Muscle of back (tissue), 11 donors: Measurements from ENCODE around the gene KCNIP4. TPM values are rescaled to one million over a fixed set of nuclear protein-coding genes. Genes with fewer than 3 reads are reported as not detected.

ENCODE experiments used
- DNase-seq, 3 donors: peaks; one replicate each; pipeline versions ENCODE4 v3.0.0 to v3.0.0-alpha.2; 2013
- polyA plus RNA-seq, 10 donors: library from polyadenylated mRNA; unstranded; fragments of 120-200 nt; gene quantifications; one replicate each; pipeline ENCODE4 v1.2.1, GENCODE V29; 2013; ENCODE audit not compliant: insufficient read length in 10 of 10

The KCNIP4 gene
- polyA plus RNA-seq, 10 donors, result 1.5 to 3.5 (median 2.9) TPM

DNA sequence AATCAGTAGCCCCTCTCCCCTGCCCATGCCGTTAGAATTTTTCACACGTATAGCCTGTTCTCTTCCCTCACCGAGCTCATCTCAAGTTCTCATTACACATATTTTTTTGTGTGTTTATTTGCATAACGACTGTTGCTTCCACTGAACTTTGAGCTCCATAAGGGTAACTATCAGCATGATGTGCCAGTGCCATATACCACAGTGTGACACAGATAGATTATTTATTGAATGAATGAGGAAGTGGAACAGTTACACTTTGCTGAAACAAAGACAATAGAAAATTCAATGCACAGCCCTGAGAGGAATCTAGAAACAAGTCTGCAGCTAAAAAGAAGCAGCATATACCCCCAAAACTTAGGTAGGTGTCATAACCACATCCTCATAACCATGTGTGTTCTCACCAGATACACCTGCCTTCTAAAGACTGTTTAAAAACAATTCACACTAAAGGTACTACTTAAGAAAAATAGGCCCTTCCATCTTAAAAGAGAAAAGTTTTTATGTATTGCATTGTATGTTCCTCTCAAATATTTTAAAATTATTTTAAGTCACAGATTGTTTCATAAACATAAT is 858.4 kb downstream of the KCNIP4 start:
- no peak for DNase-seq

DNA sequence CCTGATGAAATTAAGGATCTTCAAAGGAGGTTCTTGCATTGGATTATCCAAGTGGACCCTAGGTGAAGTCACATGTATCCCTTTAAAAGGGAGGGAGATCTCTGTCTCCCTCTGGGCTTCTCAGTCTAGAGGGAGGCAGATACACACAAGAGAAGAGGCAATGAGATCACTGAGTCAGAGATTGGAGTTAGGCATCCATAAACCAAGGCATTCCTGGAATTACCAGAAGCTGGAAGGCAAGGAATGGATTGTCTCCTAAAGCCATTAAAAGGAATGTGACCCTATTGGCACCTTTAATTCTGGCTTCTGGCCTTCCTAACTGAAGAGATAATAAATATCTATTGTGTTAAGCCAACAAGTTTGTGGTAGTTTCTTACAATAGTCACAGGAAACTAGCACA is 865.2 kb downstream of the KCNIP4 start:
- DNase-seq, result no peak

DNA sequence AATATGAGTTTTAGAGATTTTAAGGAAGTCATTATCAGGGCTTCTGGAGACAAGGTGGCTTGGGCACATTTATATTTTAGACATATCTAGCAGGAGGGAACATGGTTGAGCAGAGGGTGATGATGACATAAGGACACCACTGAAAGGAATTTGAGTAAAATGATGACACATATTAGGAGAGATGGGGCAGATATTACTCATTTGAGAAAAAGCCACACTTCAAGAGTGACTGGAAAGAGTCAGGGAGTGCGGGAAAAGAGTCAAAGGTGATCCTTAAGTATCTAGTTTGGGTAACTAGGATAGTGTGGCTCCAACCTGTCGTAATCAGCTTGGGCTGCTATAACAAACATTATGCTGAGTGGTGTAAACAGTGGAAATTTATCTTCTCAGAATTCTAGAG is 870.6 kb downstream of the KCNIP4 start:
- DNase-seq, result no peak

DNA sequence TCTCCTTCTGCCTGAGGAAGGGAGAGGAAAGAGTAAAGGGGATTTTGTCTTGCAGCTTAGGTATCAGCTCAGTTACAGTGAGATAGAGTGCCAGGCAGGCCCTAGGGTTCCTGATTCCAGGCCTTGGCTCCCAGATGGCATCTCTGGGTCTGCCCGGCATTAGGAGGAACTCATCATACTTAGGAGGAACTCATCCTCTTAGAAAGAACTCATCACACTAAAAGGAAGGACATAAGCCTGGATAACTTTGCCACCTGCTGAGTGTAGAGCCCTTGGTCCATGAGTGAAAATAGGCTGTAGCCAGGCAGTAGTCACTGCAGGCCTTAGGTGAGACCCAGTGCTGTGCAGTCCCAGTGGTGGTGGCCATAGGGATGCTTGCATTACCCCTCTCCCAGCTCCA is 881.2 kb downstream of the KCNIP4 start:
- DNase-seq, result no peak

DNA sequence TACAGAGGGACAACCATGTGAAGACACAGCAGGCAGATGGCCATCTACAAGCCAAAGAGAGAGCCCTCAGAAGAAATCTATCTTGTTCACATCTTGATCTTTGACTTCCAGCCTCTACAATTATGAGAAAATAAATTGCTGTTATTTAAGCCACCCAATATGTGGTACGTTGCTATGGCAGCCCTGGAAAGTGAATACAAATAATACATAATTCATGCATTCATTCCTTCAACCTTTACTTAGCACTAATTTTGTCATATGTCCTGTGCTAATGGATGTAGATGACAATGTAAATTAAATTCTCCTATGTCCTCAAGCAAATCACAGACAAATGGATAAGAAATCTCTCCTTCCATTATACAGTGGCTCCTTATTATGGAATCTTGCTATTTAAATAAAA is 886.7 kb downstream of the KCNIP4 start:
- no peak for DNase-seq

DNA sequence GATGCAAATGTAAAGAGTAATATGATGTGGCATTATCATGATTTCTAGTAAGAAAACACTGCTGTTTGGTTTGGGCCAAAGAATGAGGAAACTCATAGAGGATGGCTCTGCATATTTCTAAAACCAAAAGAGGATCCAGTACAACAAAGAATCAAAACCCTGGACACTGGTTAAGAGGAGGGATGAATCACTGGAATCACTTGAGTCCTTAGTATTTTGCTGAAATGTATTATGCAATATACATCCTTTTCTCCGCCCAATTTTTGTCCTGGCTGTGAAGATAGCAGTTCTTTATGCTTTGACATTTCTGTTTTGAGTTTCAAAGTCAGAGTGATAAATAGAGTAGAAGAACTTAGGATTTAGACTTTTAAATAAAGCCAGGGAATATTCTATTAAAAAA is 902.4 kb downstream of the KCNIP4 start:
- DNase-seq, result no peak

DNA sequence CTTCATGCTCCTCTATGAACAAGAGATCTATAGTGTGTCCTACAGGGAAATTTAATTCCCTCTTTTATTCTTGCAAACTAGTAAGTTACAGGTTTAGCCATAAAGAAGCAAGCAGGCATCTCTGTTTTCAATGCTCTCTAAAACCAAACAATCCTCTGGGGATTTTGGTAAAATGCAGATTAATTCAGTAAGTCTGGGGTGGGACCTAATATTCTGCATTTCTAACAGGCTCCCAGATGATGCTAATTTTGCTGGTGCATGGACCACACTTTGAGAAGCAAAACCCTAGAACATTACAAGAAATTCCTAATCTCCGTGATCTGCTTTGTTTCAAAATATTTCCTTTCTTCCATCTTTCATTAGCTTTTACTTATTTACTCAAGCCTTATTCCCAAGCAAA is 903.5 kb downstream of the KCNIP4 start:
- DNase-seq, result no peak

DNA sequence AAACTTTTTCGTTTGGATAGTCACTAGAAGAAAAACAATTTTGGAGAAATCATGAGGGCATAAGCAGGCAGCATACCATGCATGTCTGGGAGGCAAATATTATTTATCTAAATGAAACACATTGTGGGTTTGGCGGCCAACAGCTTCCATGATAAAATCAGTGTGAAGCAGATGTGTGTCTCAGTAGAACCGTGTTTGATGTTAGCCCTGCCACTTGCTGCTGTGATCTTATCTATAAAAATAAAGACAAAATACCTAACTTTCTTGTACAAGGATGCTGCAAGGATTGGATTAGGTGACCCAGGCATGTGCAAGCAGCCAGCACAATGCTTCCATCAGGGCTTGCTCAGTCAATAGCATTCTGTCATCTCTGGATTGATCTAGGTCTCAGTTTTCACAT is 906.9 kb downstream of the KCNIP4 start:
- DNase-seq, result no peak

DNA sequence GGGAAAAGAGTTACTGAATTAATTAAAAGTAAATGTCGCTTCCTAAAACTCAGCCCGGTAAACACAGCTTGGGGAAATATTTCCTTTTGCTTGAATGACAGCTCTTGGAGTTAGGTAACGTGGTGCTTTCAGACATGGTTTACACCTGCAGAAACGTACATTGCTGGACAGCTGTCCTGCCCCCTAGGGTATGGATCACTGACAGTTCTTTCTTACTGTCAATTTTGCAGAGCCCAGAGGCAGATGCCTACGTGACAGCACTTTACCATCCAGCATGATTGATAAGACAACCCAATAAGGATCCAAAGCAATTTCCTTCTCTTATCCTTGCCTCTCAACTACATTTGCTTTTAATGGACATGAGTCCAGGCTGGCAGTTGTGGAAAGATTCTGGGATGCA is 913.8 kb downstream of the KCNIP4 start:
- no peak for DNase-seq

DNA sequence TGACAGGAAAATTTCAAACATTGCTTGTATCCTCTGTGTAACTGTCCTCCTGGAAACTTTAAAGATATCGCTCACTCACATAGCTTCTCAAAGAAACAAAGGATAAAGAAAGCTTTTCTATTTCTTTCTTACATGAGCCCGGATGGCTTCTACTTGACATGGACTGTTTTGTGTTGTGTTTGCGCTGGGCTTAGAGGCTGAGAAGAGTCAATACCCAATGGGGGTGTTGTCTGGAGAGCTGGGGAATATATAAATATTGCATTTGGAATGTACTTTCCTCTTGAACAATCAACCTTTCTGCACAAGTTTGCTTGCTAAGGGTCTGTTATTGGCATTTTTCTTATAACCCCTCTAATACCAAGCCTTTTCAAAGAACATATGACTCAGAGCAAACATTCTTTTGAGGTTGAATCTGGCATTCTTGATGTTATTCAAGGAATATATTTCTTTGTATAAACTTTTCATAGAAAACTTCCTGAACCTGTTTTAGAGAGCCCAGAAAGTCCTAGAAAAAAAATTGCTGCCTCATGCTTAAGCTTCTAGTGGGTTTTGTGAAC is 916.4 kb downstream of the KCNIP4 start:
- no peak for DNase-seq

DNA sequence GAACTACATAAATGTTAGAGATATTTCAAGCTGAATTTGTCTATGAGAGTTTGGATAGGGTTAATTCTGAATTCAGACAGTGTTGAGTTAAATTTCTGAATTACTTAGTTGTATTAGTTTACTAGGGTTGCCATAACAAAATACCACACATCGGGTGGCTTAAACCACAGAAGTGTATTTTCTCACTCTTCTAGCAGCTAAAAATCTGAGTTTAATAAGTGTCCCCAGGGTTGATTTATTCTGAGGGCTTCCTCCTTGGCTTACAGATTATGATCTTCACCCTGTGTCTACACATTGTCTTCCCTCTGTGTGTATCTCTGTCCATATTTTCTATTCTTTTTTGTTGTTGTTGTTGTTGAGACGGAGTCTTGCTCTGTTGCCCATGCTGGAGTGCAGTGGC is 929.8 kb downstream of the KCNIP4 start:
- DNase-seq, result no peak

DNA sequence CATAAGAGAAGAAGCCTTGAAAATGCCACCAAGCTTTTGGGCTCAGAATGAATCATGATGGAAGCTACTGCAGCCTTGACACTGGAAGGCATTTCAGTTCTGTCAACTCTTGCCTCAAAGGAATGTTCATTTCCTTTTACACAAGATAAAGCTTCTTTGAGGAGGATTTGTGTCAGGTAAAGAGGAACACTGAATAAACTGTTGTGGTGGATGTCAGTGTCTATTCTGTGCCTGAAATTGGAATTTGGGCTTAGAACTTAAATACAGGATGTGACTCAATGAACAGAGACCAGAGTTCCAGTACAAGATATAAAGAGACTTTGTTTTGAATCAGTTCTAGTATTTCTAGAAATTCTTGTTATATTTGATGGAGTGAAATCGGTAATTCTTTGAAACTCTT is 935.1 kb downstream of the KCNIP4 start:
- DNase-seq, result no peak

DNA sequence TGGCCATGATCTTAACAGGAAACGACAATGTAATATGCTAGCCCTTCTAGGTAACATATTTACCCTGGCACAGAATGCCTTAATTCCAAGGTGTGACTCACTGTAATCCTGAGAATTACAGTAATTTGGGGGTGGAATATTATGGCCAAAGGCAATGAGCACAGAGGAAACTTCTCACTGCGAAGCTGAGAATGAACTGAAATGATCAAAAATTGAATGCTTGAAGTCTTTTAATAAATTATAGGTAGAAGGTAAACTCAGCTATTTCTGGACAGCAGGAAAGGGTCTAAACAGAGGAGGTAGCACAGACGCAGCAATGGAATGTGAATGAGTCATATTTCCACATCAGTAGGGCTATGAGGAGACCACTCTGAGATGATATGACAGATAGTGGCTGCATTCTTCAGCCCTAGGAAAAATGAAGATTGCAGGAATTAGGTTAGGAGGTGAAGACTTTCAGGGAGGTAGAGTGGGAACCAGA is 935.7 kb downstream of the KCNIP4 start:
- DNase-seq, result peak in 1 of 3 donors; percentile 0

DNA sequence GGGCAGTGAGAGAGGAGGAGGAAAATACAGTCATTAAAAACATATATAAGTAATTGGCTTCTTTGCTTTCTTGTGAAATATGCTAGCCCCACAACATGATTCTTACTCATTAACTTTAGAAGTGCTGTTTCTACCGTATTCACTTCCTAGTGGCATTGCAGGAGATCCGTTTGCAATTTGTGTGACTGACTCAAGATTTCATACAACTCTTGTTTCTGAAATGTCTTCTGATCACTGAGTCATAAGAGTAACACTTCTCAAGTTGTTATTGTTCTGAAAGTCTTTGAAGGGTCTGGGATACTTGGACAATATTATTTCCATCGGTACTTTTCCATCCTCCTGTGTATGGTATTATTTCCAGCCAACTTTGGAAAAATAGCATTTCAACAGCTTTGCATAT is 937.5 kb downstream of the KCNIP4 start:
- DNase-seq, result no peak

DNA sequence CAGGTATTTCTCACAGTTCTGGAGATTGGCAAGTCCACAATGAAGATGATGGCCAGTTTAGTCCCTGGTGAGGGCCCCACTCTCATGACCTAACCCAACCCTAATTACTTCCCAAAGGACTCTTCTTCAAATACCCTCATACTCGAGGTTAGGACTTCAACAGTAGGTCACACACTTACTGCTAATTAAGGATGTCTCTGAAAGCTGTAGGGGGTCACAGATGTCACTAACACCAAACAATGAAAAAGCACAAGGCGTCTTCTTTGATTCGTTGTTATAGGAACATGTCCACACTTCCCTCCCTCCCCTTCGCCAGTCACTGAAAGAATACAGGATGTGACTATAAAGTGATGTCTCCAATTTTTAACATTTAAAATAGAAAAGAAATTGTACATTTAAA is 938.6 kb downstream of the KCNIP4 start:
- DNase-seq, result no peak

DNA sequence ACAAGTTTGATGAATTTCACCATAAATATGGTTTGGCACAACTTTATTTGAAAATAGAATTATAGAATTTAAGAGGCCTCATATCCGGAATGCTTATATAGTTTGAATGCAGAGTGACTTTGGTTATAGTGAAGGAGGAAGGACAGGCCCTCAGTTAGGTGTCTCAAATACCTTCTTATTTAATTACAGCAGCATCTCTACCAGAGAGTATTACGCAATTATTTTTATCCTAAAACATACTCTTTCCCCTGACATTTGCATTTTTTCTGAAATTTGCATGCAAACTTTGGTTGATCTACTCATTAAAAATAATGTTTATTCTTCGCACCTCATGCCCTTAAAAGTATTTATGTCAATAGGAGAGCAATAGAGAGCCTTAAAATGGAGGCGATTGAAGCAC is 942.9 kb downstream of the KCNIP4 start:
- no peak for DNase-seq

DNA sequence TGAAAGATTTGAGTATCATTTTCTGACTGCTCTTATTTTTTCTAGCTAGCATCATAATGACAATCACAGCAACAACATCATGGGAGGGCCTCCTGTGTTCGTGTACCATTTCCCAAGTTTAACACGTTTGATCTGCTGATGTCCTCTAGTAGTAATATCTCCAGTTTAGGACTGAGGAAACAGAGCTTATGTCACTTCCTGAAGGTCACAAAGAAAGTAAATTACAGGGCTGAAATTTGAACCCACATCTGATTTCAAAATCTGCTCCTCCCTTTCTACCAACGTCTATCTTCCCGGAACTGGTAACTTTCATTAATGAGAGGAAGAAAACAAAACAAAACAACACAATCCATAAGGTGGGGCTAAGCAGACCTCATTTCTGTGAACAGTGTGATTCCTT is 945.6 kb downstream of the KCNIP4 start:
- no peak for DNase-seq

DNA sequence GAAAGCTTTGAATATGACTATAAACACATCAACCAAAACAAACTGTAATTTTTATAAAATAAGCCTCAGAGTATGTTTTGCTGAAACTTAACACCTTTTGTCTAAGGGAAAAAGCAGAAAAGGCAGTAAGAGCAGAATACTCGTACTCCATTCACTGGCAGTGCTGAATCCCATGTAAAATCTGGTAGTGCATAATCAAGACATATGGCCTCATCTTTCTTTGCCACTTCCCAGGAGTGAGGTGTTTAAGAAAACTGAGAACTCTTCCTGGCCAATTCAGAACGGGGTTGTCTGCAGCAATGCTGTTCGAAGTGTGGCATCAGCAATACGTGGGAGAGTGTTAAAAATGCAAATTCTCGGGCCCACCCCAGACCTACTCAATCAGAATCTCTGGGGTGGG is 946.3 kb downstream of the KCNIP4 start:
- no peak for DNase-seq

DNA sequence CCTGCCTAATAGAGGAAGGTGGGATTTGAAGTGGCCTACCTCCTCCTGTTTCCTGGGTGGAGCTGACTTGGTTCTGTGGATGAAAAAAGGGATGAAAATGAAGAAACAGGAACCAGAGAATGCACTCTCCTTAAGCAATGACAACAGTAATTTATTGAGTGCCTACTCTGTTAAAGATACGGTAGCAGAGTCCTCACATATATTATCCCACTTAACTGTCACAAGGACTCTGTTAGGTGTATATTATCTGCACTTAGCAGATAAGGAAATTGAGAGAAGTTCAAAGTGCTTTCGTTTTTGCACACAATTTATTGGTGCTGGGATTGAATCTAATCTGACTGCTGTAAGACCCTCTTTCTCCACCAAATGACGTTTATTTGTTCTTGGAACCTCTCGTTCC is 947.1 kb downstream of the KCNIP4 start:
- DNase-seq, result no peak

DNA sequence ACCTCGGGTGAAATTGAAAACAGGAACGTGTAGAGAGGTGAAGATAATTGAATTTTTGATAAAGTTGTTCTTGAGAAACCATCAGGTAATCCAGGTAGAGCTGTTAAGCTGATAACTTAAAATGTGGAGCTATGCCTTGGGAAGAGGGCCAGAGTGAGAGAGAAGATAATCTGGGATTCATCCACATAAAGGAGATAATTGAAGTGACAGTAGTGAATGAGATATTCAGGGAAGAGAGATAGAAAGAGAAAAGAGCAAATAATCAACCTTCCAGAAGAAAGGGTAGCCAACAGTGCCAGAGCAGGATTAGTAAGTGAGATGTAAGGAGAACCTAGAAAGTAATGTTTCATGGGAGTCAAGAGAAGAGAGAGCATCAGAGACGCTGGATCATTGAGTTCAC is 950.7 kb downstream of the KCNIP4 start:
- DNase-seq, result no peak

DNA sequence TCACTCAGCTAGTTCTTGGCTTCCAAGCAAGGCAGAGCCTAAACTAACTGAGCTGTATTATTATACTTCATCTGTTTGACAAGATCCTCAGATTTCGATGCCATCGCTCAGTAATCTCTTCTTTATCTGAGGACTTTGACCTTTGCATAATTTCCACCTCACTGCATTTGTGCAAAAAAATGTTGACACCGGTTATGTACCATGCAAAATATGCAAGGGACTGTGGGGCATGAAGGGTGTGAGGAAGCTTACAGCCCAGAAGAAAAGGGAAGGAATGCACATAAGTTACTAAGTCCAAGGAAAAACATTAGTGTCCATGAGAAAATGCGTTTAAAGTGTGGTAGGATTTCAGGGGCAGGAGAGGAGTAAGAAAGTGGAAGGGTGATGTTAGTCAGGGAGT is 953.0 kb downstream of the KCNIP4 start:
- no peak for DNase-seq

DNA sequence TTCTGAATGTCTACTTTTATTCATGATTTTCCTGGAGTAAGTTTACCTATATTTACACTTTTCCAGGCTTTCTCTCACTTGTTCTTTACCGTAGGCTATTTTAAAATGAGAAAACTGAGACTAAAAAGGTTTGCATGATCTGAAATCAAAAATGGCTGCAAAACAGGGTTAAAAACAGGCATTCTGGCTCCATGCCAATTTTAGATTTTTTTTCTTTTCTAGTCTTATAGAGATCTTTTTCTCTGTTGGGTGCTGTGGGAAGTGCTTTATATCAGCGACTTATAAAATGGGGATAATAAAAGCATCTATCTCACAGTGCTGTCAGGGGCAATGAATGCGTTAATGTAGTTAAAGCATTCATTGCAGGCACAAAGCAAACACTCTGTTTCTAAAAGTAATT is 953.6 kb downstream of the KCNIP4 start:
- no peak for DNase-seq

DNA sequence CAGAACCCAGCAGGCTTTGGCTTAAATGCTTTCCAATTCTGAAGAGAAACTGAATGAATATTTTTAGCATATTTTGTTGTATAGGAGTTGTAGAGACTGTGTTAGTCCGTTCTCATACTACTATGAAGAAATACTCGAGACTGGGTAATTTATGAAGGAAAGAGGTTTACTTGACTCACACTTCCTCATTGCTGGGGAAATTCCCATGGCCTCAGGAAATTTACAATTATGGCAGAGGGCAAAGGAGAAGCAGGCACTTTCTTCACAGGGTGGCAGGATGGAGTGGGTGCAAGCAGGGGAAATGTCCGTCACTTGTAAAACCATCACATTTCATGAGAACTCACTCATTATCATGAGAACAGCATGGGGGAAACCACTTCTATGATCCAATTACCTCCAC is 956.6 kb downstream of the KCNIP4 start:
- DNase-seq, result no peak

DNA sequence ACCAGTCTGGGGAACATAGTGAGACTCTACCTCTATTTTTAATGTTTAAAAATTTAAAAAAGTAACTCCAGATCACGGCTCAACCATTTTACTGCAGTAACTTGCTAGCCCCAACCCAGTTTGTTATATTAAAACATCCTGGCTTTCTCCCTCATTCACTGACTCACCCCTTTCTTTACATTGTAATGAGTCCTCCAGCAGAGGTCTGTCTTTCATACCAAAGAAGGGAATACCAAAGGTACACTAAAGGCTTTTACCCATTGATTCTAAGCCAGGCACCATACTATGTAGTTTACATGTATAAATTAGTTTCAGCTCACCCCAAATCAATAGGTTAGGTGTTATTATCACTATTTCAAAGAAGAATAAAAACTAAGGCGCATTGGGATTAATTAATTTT is 961.4 kb downstream of the KCNIP4 start:
- DNase-seq, result no peak

DNA sequence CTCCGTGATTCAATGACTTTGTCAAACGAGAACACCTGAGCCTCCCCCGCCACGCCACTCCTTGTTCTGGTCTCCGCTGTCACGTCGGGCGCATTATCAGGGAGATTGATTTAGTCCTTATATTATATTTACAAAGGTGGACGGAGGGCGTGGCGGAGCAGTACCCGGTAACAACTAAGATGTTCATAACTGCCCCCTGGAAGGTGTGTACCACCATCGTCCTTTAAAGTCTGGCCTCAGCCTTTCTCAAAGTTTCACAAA is 964.1 kb downstream of the KCNIP4 start:
- no peak for DNase-seq
